Stomach (tissue), 4 donors: ENCODE data around the gene BMP5.

Experiments used
- EP300 ChIP-seq: sonication (generic); formaldehyde crosslinking; IDR thresholded peaks from one replicate; pipeline ENCODE4 v1.6.1; 2017; ENCODE audit warnings: antibody characterized with exemption
- POLR2A ChIP-seq, 4 donors: fragments of 450-650 bp; IDR thresholded peaks; one replicate each; pipeline ENCODE4 v1.6.1; 2016; ENCODE audit warnings: antibody characterized with exemption in 4 of 4, control low read depth in 2 of 4, mild to moderate bottlenecking in 1 of 4, moderate library complexity in 1 of 4
- TF ChIP-seq, protein P1 (sequence below), 7 experiments: fragments of 450-650 bp in 4 of 7; fragments of 200-600 bp in 3 of 7; sonication (generic) in 3 of 7; IDR thresholded peaks; one replicate each; pipeline ENCODE4 v1.5.1; 2016 to 2019; ENCODE audit warnings: antibody characterized with exemption in 7 of 7, control low read depth in 2 of 7, mild to moderate bottlenecking in 1 of 7

DNA sequence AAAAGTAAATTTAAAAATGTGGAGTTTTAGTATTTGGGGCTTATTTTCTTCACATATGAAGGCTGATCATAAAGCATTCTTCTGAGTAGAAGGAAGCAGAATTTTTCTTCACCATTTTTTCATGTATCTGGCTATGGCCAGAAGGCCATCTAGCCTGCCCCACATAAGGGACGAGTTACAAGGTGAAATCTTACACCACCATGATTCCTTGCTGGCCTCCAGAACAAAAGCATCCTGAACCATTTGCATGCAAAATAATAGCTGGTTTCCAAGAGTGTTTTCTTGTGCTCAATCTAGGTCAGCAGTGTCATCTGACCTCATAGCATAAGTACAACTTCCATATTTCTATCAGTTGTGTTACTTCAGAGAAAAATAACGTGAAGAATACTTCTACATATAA lies 93.1 kb downstream of the BMP5 start:
- TF ChIP-seq, protein P1, sequence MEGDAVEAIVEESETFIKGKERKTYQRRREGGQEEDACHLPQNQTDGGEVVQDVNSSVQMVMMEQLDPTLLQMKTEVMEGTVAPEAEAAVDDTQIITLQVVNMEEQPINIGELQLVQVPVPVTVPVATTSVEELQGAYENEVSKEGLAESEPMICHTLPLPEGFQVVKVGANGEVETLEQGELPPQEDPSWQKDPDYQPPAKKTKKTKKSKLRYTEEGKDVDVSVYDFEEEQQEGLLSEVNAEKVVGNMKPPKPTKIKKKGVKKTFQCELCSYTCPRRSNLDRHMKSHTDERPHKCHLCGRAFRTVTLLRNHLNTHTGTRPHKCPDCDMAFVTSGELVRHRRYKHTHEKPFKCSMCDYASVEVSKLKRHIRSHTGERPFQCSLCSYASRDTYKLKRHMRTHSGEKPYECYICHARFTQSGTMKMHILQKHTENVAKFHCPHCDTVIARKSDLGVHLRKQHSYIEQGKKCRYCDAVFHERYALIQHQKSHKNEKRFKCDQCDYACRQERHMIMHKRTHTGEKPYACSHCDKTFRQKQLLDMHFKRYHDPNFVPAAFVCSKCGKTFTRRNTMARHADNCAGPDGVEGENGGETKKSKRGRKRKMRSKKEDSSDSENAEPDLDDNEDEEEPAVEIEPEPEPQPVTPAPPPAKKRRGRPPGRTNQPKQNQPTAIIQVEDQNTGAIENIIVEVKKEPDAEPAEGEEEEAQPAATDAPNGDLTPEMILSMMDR (IDR thresholded peaks at IDR 0.05), result no peak
- TF ChIP-seq POLR2A (IDR thresholded peaks at IDR 0.05) (no peak), EP300 (no peak)
